MM.1S (cell line): ENCODE results near the gene IFNA7.

Source experiments
- EZH2 ChIP-seq: fragments of 300-600 bp; sonication (generic); optimal IDR thresholded peaks from 2 replicates; pipeline ENCODE3; 2017; ENCODE audit warnings: low read depth, mild to moderate bottlenecking, antibody characterized with exemption, low read length, mixed read lengths
- EZH2phosphoT487 ChIP-seq: fragments of 300-600 bp; sonication (generic); IDR thresholded peaks from 2 replicates; pipeline ENCODE4 v1.6.1; 2018; ENCODE audit warnings: antibody characterized with exemption, low read length
- TF ChIP-seq, protein P1 (sequence below): fragments of 300-600 bp; sonication (generic); IDR thresholded peaks from 2 replicates; pipeline ENCODE4 v1.5.1; 2016; ENCODE audit warnings: antibody characterized with exemption, low read length, mixed read lengths

DNA sequence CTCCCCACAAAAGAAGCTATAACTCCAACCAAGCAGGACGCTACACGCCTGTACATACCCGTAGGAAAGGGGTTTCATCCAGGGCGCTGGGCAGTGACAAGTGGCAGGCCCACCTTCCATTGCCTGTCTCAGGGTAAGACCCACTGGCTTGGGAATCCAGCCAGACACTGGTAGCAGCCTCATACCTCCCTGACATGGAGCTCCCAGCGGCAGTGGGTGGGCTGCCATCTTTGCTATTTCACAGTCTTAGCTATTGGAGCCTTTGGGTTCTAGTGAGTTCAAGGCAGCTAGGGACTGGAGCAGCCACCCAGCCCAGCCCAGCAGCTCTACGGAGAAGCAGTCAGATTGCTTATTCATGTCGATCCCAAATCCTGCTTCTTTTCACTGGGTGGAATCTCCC is 8.3 kb upstream of the IFNA7 start:
- TF ChIP-seq, protein P1, sequence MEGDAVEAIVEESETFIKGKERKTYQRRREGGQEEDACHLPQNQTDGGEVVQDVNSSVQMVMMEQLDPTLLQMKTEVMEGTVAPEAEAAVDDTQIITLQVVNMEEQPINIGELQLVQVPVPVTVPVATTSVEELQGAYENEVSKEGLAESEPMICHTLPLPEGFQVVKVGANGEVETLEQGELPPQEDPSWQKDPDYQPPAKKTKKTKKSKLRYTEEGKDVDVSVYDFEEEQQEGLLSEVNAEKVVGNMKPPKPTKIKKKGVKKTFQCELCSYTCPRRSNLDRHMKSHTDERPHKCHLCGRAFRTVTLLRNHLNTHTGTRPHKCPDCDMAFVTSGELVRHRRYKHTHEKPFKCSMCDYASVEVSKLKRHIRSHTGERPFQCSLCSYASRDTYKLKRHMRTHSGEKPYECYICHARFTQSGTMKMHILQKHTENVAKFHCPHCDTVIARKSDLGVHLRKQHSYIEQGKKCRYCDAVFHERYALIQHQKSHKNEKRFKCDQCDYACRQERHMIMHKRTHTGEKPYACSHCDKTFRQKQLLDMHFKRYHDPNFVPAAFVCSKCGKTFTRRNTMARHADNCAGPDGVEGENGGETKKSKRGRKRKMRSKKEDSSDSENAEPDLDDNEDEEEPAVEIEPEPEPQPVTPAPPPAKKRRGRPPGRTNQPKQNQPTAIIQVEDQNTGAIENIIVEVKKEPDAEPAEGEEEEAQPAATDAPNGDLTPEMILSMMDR, result no peak
- TF ChIP-seq EZH2, result no peak
- no peak for TF ChIP-seq EZH2phosphoT487
